Liver (tissue), 3 donors: ENCODE results near the gene JAM3.

ENCODE experiments used
- REST ChIP-seq: IDR thresholded peaks from 2 replicates; pipeline ENCODE4 v1.6.1; 2016; ENCODE audit warnings: antibody characterized with exemption, mild to moderate bottlenecking
- SP1 ChIP-seq: IDR thresholded peaks from 2 replicates; pipeline ENCODE4 v1.6.1; 2018; ENCODE audit warnings: antibody characterized with exemption, mild to moderate bottlenecking
- TAF1 ChIP-seq: conservative IDR thresholded peaks from 2 replicates; pipeline ENCODE4 v1.6.1; 2016; ENCODE audit warnings: antibody characterized with exemption, mild to moderate bottlenecking
- TF ChIP-seq, protein P1 (sequence below): fragments of 150-350 bp; IDR thresholded peaks from 2 replicates; pipeline ENCODE4 v1.5.1; 2017; ENCODE audit warnings: improper control_type of control experiment, low read depth, low read length; ENCODE audit not compliant: missing input control
- donor health status: healthy.
- donor health status: healthy.

DNA sequence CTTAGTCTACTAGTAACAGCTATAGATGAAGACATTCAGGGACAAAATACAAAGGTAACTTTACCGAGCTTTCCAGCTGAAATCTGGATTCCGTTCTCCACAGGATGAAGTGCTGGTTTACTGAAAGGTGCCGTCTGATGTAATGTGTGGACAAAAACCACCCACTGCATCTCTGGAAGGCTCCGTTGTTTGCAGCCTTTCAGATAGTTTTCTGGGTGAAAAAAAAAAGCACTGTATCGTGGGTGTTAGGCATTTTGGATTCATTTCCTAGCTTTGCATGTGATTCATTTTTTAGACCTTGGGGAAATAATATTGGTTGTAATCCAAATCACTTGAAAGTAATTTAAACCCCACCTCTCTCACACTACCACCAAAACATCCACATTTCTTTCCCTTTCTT, 10.4 kb downstream of the JAM3 start:
- TF ChIP-seq, protein P1, sequence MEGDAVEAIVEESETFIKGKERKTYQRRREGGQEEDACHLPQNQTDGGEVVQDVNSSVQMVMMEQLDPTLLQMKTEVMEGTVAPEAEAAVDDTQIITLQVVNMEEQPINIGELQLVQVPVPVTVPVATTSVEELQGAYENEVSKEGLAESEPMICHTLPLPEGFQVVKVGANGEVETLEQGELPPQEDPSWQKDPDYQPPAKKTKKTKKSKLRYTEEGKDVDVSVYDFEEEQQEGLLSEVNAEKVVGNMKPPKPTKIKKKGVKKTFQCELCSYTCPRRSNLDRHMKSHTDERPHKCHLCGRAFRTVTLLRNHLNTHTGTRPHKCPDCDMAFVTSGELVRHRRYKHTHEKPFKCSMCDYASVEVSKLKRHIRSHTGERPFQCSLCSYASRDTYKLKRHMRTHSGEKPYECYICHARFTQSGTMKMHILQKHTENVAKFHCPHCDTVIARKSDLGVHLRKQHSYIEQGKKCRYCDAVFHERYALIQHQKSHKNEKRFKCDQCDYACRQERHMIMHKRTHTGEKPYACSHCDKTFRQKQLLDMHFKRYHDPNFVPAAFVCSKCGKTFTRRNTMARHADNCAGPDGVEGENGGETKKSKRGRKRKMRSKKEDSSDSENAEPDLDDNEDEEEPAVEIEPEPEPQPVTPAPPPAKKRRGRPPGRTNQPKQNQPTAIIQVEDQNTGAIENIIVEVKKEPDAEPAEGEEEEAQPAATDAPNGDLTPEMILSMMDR = no peak
- TF ChIP-seq TAF1 (no peak), SP1 (no peak), REST (no peak)
